ENCODE measurements around the gene ZSWIM9.
"Not testable (repeated sequence)": the region's sequence is repeated elsewhere in the genome, so short reads cannot be mapped to it uniquely, and the experiment has no call there.

ZSWIM9 gene

GRCh38 chr19:48213959-48214358 lies 43.5 kb downstream of the ZSWIM9 start:
- DNase-seq (ENCODE audit: low spot score) (no peak), FAIRE-seq (no peak)

GRCh38 chr19:48216933-48217332 lies 46.5 kb downstream of the ZSWIM9 start:
- DNase-seq (ENCODE audit: low spot score) (no peak), FAIRE-seq (no peak)

- FAIRE-seq, result no peak
- no peak for DNase-seq (ENCODE audit: low spot score)
Observed at GRCh38 chr19:48218997-48219396, 48.5 kb downstream of the ZSWIM9 start.

GRCh38 chr19:48220784-48221183 lies 50.3 kb downstream of the ZSWIM9 start:
- not testable (repeated sequence) for DNase-seq (ENCODE audit: low spot score); FAIRE-seq

- DNase-seq (ENCODE audit: low spot score), result no peak
- FAIRE-seq, result no peak
Observed at GRCh38 chr19:48221628-48222027, 51.1 kb downstream of the ZSWIM9 start.

- FAIRE-seq (no peak), DNase-seq (ENCODE audit: low spot score) (no peak)
Observed at GRCh38 chr19:48230555-48231129, 60.2 kb downstream of the ZSWIM9 start.

GRCh38 chr19:48237057-48237456 lies 66.6 kb downstream of the ZSWIM9 start:
- FAIRE-seq (no peak), DNase-seq (ENCODE audit: low spot score) (no peak)

GRCh38 chr19:48239120-48239519 lies 68.6 kb downstream of the ZSWIM9 start:
- FAIRE-seq, result no peak
- no peak for DNase-seq (ENCODE audit: low spot score)

GRCh38 chr19:48239582-48240141 lies 69.2 kb downstream of the ZSWIM9 start:
- DNase-seq (ENCODE audit: low spot score) (peak; percentile 14), FAIRE-seq (no peak)

- not testable (repeated sequence) for DNase-seq (ENCODE audit: low spot score)
- FAIRE-seq, result peak; percentile 9
Observed at GRCh38 chr19:48241771-48242170, 71.3 kb downstream of the ZSWIM9 start.

- FAIRE-seq (no peak), DNase-seq (ENCODE audit: low spot score) (no peak)
Observed at GRCh38 chr19:48244281-48244680, 73.8 kb downstream of the ZSWIM9 start.

GRCh38 chr19:48246101-48246500 lies 75.6 kb downstream of the ZSWIM9 start:
- no peak for FAIRE-seq
- DNase-seq (ENCODE audit: low spot score), result no peak

- no peak for DNase-seq (ENCODE audit: low spot score)
- FAIRE-seq, result no peak
Observed at GRCh38 chr19:48247212-48247611, 76.7 kb downstream of the ZSWIM9 start.
